Epithelial cell of esophagus (primary cell): ENCODE data around the gene TMEM272.

Source experiments
- DNase-seq: peaks from one replicate; pipeline ENCODE4 v3.0.0; 2010; ENCODE audit warnings: low read depth
- H3K4me3 ChIP-seq: 2 replicates; pipeline ENCODE4 v1.5.1; 2011; ENCODE audit warnings: mild to moderate bottlenecking, low read length, control low read depth
- CTCF ChIP-seq: IDR thresholded peaks from 2 replicates; pipeline ENCODE4 v1.5.1; 2011; ENCODE audit warnings: low read depth, mild to moderate bottlenecking, low read length, control low read depth, inconsistent platforms; ENCODE audit not compliant: insufficient read depth; ENCODE audit errors: missing control alignments

The TMEM272 gene, protein sequence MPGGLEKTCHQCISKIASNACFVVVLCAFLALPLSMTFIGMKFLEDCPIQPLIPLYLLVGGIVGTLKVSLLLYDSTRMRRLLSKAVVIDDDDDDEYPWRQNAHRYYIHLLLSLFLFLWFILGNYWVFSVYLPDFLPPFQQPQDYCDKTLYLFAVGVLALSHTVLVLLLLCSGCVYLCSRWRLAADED

GRCh38 chr13:51844862-51845573, at the start of gene TMEM272:
Gene TMEM272, minus strand, starts transcription at chr13:51845177. Its CDS starts 6,647 bp downstream, at chr13:51838530.
- no peak within 1 kb of the TSS for H3K4me3 ChIP-seq

GRCh38 chr13:51894239-51894638, 49.3 kb upstream of the TMEM272 start:
- no peak for TF ChIP-seq CTCF
- DNase-seq, result no peak
- H3K4me3 ChIP-seq, result no peak overlapping the region

More at GRCh38 chr13:51844862-51845573, at the start of gene TMEM272:
- peak; percentile 77 for TF ChIP-seq CTCF
- DNase-seq, result peak; percentile 25

GRCh38 chr13:51892657-51893056, 47.7 kb upstream of the TMEM272 start:
- DNase-seq, result no peak
- no peak overlapping the region for H3K4me3 ChIP-seq
- no peak for TF ChIP-seq CTCF

GRCh38 chr13:51887468-51887867, 42.5 kb upstream of the TMEM272 start:
- no peak overlapping the region for H3K4me3 ChIP-seq
- no peak for TF ChIP-seq CTCF
- DNase-seq, result peak; percentile 56

- H3K4me3 ChIP-seq, result no peak overlapping the region
- DNase-seq, result no peak
- TF ChIP-seq CTCF, result no peak
Observed at GRCh38 chr13:51885651-51886050, 40.7 kb upstream of the TMEM272 start.

DNA sequence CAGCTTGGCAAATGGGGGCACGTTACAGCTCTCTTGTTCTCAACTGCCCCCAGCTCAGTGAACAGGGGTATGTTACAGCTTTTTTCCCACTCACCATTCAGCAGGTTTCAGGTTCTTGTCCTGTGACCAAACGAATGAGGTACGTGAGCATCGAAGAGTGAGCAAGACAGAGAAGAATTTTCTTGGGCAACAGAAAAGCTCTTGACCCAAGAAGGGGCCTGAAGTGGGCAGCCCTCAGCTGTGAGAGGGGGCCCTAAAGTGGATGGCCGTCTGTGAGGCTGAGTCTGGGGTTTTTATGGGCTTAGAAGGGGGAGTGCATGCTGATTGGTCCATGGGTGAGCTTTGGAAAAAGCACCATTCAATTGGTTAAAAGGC, 38.2 kb upstream of the TMEM272 start:
- no peak overlapping the region for H3K4me3 ChIP-seq
- no peak for TF ChIP-seq CTCF

More for the DNA sequence above, 38.2 kb upstream of the TMEM272 start:
- DNase-seq, result no peak
